Upper lobe of left lung (tissue), 6 donors: ENCODE measurements around the gene LHB. TPM values are rescaled to one million over a fixed set of nuclear protein-coding genes. Genes with fewer than 3 reads are reported as not detected.

Experiments
- ATAC-seq, 2 donors: fragments of 200-7000 bp; cut with Tn5 transposase; one replicate each; pipeline ENCODE4 v1.9.1; 2022; ENCODE audit warnings: mild to moderate bottlenecking in 2 of 2, moderate library complexity in 2 of 2; ENCODE audit not compliant: low FRiP score in 2 of 2
- DNase-seq, 2 donors: peaks; one replicate each; pipeline ENCODE4 v3.0.0-alpha.2; 2019 to 2020
- H3K27ac ChIP-seq, 4 donors: fragments of 200-600 bp; sonication (generic); one replicate each; pipeline ENCODE4 v1.5.1; 2016 to 2019
- H3K27me3 ChIP-seq, 4 donors: fragments of 200-600 bp; sonication (generic); one replicate each; pipeline ENCODE4 v1.5.1; 2017 to 2019
- H3K36me3 ChIP-seq, 4 donors: fragments of 200-600 bp; sonication (generic); one replicate each; pipeline ENCODE4 v1.5.1; 2016 to 2019
- H3K4me1 ChIP-seq, 4 donors: fragments of 200-600 bp; sonication (generic); one replicate each; pipeline ENCODE4 v1.5.1; 2018 to 2019
- H3K4me3 ChIP-seq, 4 donors: fragments of 200-600 bp; sonication (generic); one replicate each; pipeline ENCODE4 v1.5.1; 2017 to 2019; ENCODE audit warnings: mild to moderate bottlenecking in 2 of 4, moderate library complexity in 1 of 4
- H3K9me3 ChIP-seq, 4 donors: fragments of 200-600 bp; sonication (generic); one replicate each; pipeline ENCODE4 v1.5.1; 2018 to 2019
- EP300 ChIP-seq, 4 donors: sonication (generic); formaldehyde crosslinking; IDR thresholded peaks; one replicate each; pipeline ENCODE4 v1.5.1; 2017; ENCODE audit warnings: antibody characterized with exemption in 4 of 4, control low read depth in 2 of 4
- POLR2A ChIP-seq, 4 donors: fragments of 450-650 bp; IDR thresholded peaks; one replicate each; pipeline ENCODE4 v1.5.1; 2016 to 2017; ENCODE audit warnings: antibody characterized with exemption in 4 of 4, mild to moderate bottlenecking in 2 of 4
- POLR2AphosphoS5 ChIP-seq, 2 donors: sonication (generic); formaldehyde crosslinking; IDR thresholded peaks; one replicate each; pipeline ENCODE4 v1.5.1; 2017; ENCODE audit warnings: antibody characterized with exemption in 2 of 2
- WGBS, 2 donors: methylation state at CpG; one replicate each; pipeline ENCODE4 v1.1.5; 2017 to 2018; 5-methylcytosine and 5-hydroxymethylcytosine counted together
- total RNA-seq, 6 donors: library from RNA; depleted of rRNA in 4 of 6; stranded (reverse); fragments of >200 nt in 4 of 6; gene quantifications; one replicate each; pipeline versions ENCODE4 v1.1.0 to v1.2.1, GENCODE V29; 2016 to 2021
- TF ChIP-seq, protein P1 (sequence below), 6 experiments: fragments of 450-650 bp in 4 of 6; fragments of 200-600 bp in 2 of 6; sonication (generic) in 2 of 6; IDR thresholded peaks; one replicate each; pipeline ENCODE4 v1.5.1; 2016 to 2019; ENCODE audit warnings: antibody characterized with exemption in 6 of 6
- donor health status: DM: no; HTN: no; CAD: no; lungs with moderate emphysema.
- donor health status: DM: no; HTN: yes; CAD: no; lungs with severe emphysema.

The LHB gene
- total RNA-seq, 6 donors from 2014 or later, result 0.77 TPM; not detected in 5

DNA sequence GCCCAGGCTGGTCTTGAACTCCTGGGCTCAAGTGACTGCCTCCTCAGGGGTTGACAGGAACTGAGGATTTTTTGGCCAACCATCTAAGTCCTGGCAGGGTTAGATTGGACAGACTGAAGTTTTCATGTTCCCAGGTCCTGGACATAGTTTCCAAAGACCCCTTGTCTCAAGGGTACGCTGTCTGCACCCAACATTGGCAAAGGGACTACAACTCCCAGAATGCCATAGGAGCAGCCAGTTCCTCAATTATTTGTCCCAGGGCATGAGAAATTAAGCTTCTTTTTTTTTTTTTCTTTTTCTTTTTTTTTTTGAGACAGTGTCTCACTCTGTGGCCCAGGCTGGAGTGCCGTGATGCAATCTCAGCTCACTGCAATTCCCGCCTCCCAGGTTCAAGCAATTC lies 30.7 kb downstream of the LHB start:
- H3K4me1 ChIP-seq, result peaks cover 4 to 15% (median 8%) of the 10 kb centered on the region in 4 donors
- H3K9me3 ChIP-seq, result no peaks in the 10 kb centered on the region
- H3K27me3 ChIP-seq, result no peaks in the 10 kb centered on the region
- no peak overlapping the region for H3K4me3 ChIP-seq
- DNase-seq (no peak), ATAC-seq (no peak)
- no peak for TF ChIP-seq POLR2A (IDR thresholded peaks at IDR 0.05)
- no peak for TF ChIP-seq EP300 (IDR thresholded peaks at IDR 0.05)
- TF ChIP-seq POLR2AphosphoS5 (IDR thresholded peaks at IDR 0.05), result no peak
- TF ChIP-seq, protein P1, sequence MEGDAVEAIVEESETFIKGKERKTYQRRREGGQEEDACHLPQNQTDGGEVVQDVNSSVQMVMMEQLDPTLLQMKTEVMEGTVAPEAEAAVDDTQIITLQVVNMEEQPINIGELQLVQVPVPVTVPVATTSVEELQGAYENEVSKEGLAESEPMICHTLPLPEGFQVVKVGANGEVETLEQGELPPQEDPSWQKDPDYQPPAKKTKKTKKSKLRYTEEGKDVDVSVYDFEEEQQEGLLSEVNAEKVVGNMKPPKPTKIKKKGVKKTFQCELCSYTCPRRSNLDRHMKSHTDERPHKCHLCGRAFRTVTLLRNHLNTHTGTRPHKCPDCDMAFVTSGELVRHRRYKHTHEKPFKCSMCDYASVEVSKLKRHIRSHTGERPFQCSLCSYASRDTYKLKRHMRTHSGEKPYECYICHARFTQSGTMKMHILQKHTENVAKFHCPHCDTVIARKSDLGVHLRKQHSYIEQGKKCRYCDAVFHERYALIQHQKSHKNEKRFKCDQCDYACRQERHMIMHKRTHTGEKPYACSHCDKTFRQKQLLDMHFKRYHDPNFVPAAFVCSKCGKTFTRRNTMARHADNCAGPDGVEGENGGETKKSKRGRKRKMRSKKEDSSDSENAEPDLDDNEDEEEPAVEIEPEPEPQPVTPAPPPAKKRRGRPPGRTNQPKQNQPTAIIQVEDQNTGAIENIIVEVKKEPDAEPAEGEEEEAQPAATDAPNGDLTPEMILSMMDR (IDR thresholded peaks at IDR 0.05), result no peak
- H3K27ac ChIP-seq, result no peak overlapping the region
- peaks cover 13 to 92% (median 67%) of the 10 kb centered on the region in 4 donors for H3K36me3 ChIP-seq
- WGBS, 2 donors, result 94 to 96% methylated on average over 3 of the region's 3 CpGs

- ATAC-seq, result no peak
- DNase-seq, result peak in 1 of 2 donors; percentile 63
- Histone ChIP-seq H3K36me3 (peaks cover 13 to 93% (median 71%) of the 10 kb centered on the region in 4 donors), H3K9me3 (no peaks in the 10 kb centered on the region), H3K27ac (no peak overlapping the region), H3K4me1 (peaks cover 0 to 10% (median 5%) of the 10 kb centered on the region in 4 donors), H3K27me3 (no peaks in the 10 kb centered on the region), H3K4me3 (no peak overlapping the region)
- 95% methylated on average over 13 of the region's 13 CpGs; no CpG with 5 or more reads in 1 of the 2 donors for WGBS, 2 donors
- TF ChIP-seq POLR2A (IDR thresholded peaks at IDR 0.05), result no peak
- no peak for TF ChIP-seq POLR2AphosphoS5 (IDR thresholded peaks at IDR 0.05)
- no peak for TF ChIP-seq EP300 (IDR thresholded peaks at IDR 0.05)
- TF ChIP-seq, protein P1 (IDR thresholded peaks at IDR 0.05), result no peak
These were observed 31.2 kb downstream of the LHB start for GRCh38 chr19:48985711-48986110.

DNA sequence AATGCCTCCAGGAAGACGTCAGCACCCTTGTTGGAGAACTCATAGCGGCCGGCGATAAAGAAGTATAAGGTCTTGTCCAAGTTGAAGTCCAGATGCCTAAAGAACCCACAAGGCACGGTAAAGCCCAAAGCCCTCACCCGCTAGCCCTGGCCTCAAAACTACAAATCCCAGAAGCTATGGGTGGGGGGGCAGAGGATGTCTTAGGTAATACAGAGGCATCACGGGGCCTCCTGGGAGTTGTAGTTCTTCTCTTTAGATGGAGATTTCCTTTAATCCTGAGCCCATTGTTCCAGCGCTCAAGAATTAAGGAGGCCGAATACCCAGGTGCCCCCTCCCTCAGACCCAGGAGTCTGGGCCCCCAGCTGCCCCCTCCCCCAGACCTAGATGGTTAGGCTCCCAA lies 34.6 kb downstream of the LHB start:
- TF ChIP-seq POLR2A (IDR thresholded peaks at IDR 0.05), result no peak
- Histone ChIP-seq H3K27ac (no peak overlapping the region), H3K9me3 (no peaks in the 10 kb centered on the region), H3K36me3 (peaks cover 9 to 80% (median 59%) of the 10 kb centered on the region in 4 donors), H3K27me3 (no peaks in the 10 kb centered on the region), H3K4me3 (no peak overlapping the region), H3K4me1 (peaks cover 0 to 8% (median 3%) of the 10 kb centered on the region in 4 donors)
- ATAC-seq (no peak), DNase-seq (no peak)
- 90 to 97% methylated on average over 9 of the region's 9 CpGs for WGBS, 2 donors

DNA sequence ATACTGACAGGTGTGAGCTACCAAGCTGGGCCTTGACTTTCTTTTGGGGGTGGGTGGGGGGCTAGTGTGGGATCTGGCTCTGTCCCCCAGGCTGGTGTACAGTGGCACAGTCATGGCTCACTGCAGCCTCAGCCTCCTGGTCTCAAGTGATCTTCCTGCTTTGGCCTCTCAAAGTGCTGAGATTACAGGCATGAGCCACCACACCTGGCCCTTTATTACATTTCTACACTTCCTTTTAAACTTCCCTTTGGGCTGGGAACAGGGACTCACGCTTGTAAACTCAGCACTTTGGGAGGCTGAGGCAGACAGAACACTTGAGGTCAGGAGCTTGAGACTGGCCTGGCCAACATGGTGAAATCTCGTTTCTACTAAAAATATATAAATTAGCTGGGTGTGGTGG lies 39.8 kb downstream of the LHB start:
- Histone ChIP-seq H3K36me3 (peaks cover 8 to 67% (median 43%) of the 10 kb centered on the region in 4 donors), H3K27ac (peak overlapping the region in 1 of 4 donors; percentile 80), H3K27me3 (no peaks in the 10 kb centered on the region), H3K4me3 (no peak overlapping the region), H3K4me1 (peaks cover 0 to 8% (median 3%) of the 10 kb centered on the region in 4 donors), H3K9me3 (no peaks in the 10 kb centered on the region)
- TF ChIP-seq EP300 (IDR thresholded peaks at IDR 0.05), result no peak
- no peak for TF ChIP-seq POLR2AphosphoS5 (IDR thresholded peaks at IDR 0.05)
- no peak for TF ChIP-seq POLR2A (IDR thresholded peaks at IDR 0.05)
- TF ChIP-seq, protein P1 (IDR thresholded peaks at IDR 0.05), result no peak
- DNase-seq (no peak), ATAC-seq (no peak)
- whole genome bisulfite sequencing, 2 donors, result 83 to 85% methylated on average over 2 of the region's 2 CpGs

DNA sequence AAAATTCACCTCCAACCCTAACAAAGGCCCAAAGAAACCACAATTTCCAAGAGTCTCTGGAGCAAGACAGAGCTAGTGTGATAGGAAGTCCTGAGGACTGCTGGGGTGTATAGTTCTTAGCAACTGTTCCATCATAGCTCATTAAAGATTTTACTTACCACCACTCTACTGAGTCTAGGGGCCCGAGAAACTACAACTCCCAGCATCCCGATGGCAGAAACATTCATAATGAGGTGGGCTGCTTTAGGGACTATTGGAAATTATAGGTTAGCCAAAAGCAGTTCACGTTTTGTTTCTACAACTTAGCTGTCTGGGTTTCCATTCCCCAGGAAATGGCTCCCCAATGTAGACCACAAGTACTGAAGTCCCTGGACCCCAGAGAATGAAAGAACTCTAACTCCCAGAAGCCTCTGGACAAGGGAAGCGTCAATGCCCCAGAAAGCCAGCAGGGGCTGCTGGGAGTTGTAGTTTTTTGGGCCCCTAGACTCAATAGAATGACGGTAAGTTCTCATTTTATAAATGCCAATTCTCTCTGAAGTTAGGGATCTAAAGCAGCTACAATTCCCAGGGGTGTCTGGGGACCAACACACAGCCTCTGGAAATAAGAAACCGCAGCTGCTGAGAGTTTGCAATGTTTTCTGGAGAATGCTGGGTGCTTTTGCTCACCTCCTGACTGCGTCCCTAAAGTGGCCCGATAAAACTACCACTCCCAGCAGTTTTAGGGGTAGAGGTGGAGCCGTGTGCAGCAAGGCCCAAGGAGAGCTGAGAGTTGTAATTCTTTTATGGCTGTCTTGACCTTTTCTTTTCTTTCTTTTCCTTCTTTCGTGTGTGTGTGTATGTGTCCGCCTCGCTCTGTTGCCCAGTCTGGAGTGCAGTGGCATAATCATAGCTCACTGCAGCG lies 40.7 kb downstream of the LHB start:
- no peak for TF ChIP-seq EP300 (IDR thresholded peaks at IDR 0.05)
- TF ChIP-seq, protein P1 (IDR thresholded peaks at IDR 0.05), result peak in 1 of 6 experiments; percentile 21
- no peak for TF ChIP-seq POLR2AphosphoS5 (IDR thresholded peaks at IDR 0.05)
- Histone ChIP-seq H3K27me3 (no peaks in the 10 kb centered on the region), H3K4me1 (peaks cover 0 to 8% (median 3%) of the 10 kb centered on the region in 4 donors), H3K9me3 (no peaks in the 10 kb centered on the region), H3K36me3 (peaks cover 8 to 62% (median 36%) of the 10 kb centered on the region in 4 donors), H3K4me3 (no peak overlapping the region), H3K27ac (no peak overlapping the region)
- WGBS, 2 donors, result 87 to 94% methylated on average over 13 of the region's 13 CpGs
- DNase-seq, result no peak
- no peak for ATAC-seq
